SK-MEL-5 (cell line): Measurements from ENCODE around the gene CEND1. TPM values are rescaled to one million over a fixed set of nuclear protein-coding genes. Genes with fewer than 3 reads are reported as not detected.
A peak's percentile ranks its signal among the peaks of the same experiment; 100 is the strongest.
"Not testable (repeated sequence)": the region's sequence is repeated elsewhere in the genome, so short reads cannot be mapped to it uniquely, and the experiment has no call there.

ENCODE experiments used
- DNase-seq: peaks from one replicate; pipeline ENCODE4 v3.0.0-alpha.2; 2016; ENCODE audit warnings: low read depth, low spot score
- in situ Hi-C: cut with HindIII; loops from 2 replicates; pipeline ENCODE4 v1.10.0; 2016; ENCODE audit warnings: low sequenced_read_pairs, high pct_unique_total_duplicates, low pct_unique_long_range_greater_than_20kb
- small RNA-seq, 2 experiments: library from RNA; depleted of rRNA; stranded (forward); fragments of <200 nt; gene quantifications; one replicate each; pipeline ENCODE3, GENCODE V24; 2014
- total RNA-seq: library from RNA; depleted of rRNA; stranded (reverse); fragments of >200 nt; shearing (Covaris generic); gene quantifications from 2 replicates; pipeline ENCODE4 v1.2.3, GENCODE V29; 2014; rRNA removed

The CEND1 gene
- total RNA-seq, 1 experiment from 2014 or later, result 0.53 TPM

DNA sequence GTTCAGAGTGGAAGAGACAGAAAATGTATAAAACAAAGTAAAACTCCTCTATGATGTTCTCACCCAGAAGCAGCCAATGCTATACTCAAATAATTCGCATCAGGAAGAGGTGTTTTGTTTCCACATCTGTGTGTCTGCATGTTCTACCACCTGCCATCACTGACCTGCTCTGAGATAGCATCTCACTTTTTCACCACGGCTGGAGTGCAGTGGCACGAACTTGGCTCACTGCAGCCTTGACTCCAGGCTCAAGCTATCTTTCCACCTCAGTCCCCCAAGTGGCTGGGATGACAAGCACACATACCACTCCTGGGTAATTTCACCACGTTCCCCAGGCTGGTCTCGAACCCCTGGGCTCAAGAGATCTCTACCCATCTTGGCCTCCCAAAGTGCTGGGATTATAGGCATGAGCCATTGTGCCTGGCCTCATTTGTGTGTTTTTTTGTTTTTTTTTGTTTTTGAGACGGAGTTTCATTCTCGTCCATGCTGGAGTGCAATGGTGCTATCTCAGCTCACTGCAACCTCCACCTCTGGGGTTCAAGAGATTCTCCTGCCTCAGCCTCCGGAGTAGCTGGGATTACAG, 28.3 kb downstream of the CEND1 start:
- in situ Hi-C loops, result no loop called here

DNA sequence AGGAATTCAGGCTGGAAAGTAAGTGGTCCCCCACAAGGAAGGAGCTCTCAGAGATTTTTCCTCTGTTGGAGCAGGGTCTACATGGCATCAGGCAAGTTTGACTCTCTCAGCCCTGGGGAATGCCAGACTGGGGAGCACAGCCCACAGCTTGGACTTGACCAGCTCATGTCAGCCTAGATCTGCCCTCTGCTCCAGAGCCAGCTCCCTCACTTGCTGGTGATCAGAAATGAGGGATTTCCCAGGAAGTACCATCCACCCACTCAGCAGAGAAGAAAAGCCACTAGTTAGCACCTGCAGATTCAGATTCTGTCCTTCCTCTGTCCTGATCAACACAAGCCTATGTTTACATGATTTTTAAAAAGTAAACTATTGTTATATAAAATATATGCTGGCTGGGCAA, 29.7 kb downstream of the CEND1 start:
- DNase-seq, result no peak

More for the DNA sequence above, 28.3 kb downstream of the CEND1 start:
- DNase-seq, result no peak

DNA sequence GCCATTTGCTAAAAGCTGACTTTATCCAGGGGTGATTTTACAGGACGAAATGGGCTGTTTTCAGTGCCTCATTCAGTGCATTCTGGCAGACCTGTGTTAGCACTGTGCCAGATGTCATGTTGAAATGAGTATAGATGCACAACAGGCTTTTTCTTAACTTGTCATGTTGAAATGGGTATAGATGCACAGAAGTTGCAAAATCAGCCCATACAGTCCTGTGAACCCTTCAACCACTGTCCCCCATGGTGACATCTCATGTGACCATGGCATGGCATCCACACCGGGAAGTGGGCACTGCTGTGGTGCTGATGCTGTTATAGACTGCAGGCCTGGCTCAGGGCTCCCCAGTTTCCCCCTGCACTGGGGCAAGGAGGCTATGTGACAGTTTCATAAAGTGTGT, 40.2 kb downstream of the CEND1 start:
- in situ Hi-C loops, result no loop called here
- no peak for DNase-seq

More for the DNA sequence above, 29.7 kb downstream of the CEND1 start:
- in situ Hi-C loops, result no loop called here

DNA sequence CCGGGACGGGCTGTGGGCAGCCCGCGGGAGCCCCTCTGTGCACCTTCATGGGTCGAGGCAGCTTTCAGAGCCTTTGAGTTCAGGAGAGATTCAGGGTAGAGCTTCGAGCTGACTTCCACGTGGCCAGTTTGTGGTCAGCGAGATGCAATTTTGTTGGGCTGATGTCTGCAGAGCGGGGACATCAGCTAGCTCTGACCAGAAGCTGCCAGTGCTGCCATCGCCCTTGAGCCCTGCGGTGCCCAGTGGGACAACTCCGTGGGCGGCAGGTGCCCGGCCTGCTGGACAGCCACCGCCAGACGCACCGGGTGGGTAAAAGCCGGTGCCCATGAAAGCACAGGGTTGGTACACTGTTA, 41.9 kb downstream of the CEND1 start:
- in situ Hi-C loops, result no loop called here
- no peak for DNase-seq

DNA sequence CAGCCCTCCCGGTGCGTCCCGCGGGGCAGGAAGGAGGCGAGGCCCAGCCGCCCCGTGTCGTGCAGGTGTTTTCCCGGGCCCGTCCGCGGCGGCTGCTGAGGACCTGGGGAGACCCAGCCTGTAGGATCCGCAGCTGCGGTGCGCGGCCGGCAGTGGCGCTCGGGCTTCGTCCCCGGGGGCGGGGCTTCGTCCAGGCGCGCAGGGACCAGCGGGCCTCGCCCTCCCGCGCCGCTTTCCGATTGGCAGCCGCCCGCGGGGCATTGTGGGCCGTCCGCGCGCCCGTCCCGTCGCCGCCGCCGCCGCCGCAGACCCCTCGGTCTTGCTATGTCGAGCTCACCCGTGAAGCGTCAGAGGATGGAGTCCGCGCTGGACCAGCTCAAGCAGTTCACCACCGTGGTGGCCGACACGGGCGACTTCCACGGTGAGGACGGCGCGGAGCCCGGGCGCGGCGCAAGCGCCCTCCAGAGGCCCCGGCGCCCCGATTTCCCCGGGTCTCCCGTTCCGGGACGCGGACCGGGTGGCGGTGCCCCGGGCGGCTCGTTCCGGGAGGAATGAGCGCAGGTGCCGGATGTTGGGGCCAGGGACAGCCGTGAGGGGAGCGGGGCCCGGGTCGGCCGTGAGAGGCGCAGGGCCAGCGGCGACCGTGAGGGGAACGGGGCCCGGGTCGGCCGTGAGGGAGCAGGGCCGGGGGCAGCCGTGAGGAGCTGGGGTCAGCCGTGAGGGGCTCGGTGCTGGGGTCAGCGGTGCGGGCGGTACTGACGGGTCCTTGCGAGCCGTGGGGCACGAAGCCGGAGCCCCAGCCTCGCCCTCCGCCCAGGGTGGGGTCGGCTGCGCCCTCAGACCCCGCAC, 42.5 kb downstream of the CEND1 start, which contains the start of gene TALDO1:
TALDO1 (plus strand) TSS at position 307 of the 849 bp plus-strand sequence; CDS start at position 325, 18 bp downstream.
- peak; percentile 86 for DNase-seq
- in situ Hi-C loops, result no loop called here

DNA sequence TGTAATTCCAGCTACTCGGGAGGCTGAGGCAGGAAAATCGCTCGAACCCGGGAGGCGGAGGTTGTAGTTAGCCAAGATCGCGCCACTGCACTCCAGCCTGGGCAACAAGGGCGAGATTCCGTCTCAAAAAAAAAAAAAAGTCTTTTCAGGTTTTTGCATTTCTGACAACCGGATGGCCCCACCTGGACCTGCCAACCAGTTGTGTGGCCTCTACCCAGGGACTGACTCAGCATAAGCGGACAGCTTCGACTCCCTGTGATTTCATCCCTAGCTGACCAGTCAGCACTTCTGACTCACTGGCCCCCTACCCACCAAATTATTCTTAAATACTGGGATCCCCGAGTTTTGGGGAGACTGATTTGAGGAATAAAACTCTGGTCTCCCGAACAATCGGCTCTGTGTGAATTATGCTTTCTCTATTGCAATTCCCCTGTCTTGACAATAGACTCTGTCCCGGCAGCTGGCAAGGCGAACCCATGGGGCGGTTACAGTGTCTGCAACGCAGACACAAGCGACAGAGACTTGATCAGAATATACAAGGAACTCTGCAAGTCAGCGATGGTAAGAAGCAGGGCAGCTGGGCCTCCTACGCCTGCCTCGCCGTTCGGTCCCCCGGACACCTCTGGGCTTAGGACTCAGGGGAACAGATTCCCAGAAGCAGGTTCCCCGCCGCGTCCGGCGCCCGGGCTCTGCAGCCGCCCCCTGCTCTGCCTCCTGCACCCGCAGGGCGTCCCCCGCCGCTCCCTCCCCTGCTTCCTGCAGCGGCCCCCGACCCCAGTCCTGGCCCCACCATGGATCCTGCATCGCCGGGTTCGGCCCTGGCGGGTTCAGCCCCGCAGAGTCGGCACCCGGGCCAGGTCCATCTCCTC, 43.4 kb downstream of the CEND1 start:
- DNase-seq, result no peak
- in situ Hi-C loops, result no loop called here

DNA sequence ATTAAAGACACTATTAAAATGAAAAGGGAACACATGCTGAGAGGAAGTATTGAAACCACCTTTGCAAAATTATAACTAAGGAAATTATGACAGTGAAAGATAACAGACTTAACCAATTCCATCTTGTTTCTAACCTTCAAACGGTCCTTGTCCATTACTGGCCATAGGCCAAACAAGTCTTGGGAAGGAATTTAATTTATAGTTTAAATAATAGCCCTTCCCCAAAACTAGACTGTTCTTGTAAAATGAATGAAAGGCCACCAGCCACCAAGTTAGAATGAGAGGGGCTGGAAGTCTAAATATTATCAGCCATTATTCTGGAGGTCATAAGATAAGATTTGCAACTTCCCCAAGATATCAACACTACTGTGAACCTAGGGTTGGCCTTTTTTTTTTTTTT, 44.5 kb downstream of the CEND1 start:
- DNase-seq, result no peak
- in situ Hi-C loops, result no loop called here

DNA sequence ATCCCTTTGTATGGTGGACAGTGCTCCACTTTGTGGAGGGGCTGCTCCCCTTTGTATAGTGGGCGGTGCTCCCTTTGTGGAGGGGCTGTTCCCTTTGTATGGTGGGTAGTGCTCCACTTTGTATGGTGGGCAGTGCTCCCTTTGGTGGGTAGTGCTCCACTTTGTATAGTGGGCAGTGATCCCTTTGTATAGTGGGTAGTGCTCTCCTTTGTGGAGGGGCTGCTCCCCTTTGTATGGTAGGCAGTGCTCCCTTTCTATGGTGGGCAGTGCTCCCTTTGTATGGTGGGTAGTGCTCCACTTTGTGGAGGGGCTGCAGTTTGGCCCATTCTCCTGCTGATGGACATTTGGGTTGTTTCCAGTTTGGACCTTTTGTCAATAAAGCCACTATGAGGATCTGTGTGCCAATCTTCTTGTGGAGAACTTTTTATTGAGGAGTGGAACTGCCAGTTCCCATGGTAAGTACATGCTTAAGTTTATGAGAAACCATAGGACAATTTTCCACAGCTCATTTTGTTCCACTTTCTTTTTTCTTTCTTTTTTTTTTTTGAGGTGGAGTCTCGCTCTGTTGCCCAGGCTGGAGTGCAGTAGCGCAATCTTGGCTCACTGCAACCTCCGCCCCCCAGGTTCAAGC, 47.2 kb downstream of the CEND1 start:
- no peak for DNase-seq
- in situ Hi-C loops, result no loop called here

DNA sequence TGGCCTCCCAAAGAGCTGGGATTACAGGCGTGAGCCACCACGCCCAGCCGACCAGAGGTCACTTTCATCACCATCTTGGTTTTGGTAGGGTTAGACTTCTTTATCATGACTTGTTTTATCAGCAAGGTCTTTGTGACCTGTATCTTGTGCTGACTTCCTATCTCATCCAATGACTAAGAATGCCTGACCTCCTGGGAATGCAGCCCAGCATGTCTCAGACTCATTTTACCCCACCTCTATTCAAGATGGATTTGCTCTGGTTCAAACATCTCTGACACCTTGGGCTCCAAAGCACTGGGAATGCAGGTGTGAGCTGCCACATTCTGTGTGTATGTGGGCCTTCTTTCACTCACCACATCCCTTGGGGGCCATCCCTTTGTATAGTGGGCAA, 47.7 kb downstream of the CEND1 start:
- no peak for DNase-seq
- in situ Hi-C loops, result no loop called here

DNA sequence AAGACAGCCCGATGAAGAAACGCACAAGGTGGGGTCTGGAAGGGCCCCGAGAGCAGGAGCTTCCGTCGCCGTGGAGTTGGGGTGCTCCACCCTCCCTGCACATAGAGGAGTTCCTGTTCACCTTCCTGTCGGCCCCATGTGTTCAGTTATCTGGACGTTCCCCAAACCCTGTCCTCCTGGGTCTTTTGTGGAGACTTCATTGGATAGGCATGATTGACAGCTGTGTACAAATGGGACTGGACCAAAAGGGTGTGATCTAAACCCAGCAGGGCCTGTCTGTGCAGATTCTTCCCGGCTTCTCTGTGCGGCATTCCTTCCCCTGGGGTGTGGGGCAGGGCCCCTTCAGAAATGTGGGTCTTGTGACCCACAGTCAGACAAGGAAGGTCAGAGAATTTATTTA, 52.0 kb downstream of the CEND1 start:
- in situ Hi-C loops, DNase-seq: not testable (repeated sequence)

DNA sequence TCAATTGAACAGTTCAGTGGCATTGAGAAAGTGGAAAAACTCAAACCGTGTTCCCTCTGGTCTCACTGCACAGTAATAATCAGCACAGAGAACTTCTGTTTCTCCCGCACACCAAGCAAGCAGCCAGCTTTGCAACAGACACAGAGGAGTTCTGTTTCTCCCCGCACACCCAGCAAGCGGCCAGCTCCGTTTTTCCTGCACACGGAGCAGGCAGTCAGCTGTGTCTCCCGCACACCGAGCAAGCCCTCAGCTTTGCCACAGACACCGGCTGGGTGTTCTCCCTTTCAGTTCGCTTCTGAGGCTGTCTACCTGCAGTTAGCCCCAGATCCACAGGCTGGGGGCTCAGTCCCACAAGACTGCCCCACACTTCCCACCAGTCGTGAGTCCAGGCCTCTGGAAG, 52.5 kb downstream of the CEND1 start:
- DNase-seq, result peak; percentile 22
- in situ Hi-C loops, result no loop called here

Small RNAs within 50 kb of the gene (small RNA-seq; reads per million reads assigned to genes)
- gene SNORA52, result 0 reads per million in 2 experiments

Other genes with a start within 250 kb of the CEND1 start
- 1.8 and 2.1 TPM in 2 replicates for gene LMNTD2, start 229.4 kb downstream of the CEND1 start, total RNA-seq
- 7.8 and 8.0 TPM in 2 replicates for gene RASSF7, start 229.1 kb downstream of the CEND1 start, total RNA-seq
- 22.0 and 22.6 TPM in 2 replicates for gene PHRF1, start 213.6 kb downstream of the CEND1 start, total RNA-seq
- gene IRF7, start 174.1 kb downstream of the CEND1 start, total RNA-seq, result 3.5 and 3.7 TPM in 2 replicates
- gene CDHR5, start 165.1 kb downstream of the CEND1 start, total RNA-seq, result not detected in 2 replicates
- not detected in 2 replicates for gene SCT, start 162.9 kb downstream of the CEND1 start, total RNA-seq
- not detected in 2 replicates for gene DRD4, start 152.8 kb downstream of the CEND1 start, total RNA-seq
- gene DEAF1, start 94.9 kb downstream of the CEND1 start, total RNA-seq, result 26.1 and 33.8 TPM in 2 replicates
- 6.5 and 10.8 TPM in 2 replicates for gene TMEM80, start 94.3 kb downstream of the CEND1 start, total RNA-seq
- 0.61 and 3.0 TPM in 2 replicates for gene EPS8L2, start 83.9 kb downstream of the CEND1 start, total RNA-seq
- 206 and 219 TPM in 2 replicates for gene TALDO1, start 42.6 kb downstream of the CEND1 start, total RNA-seq
- 22.8 and 23.0 TPM in 2 replicates for gene GATD1, start 12.6 kb downstream of the CEND1 start, total RNA-seq
- gene SLC25A22, start 8.2 kb upstream of the CEND1 start, total RNA-seq, result 16.2 and 16.3 TPM in 2 replicates
- 4.2 and 6.1 TPM in 2 replicates for gene PIDD1, start 15.1 kb upstream of the CEND1 start, total RNA-seq
- gene RPLP2, start 19.9 kb upstream of the CEND1 start, total RNA-seq, result 1,043 and 1,055 TPM in 2 replicates
- gene PNPLA2, start 28.8 kb upstream of the CEND1 start, total RNA-seq, result 6.3 and 7.9 TPM in 2 replicates
- gene CRACR2B, start 37.8 kb upstream of the CEND1 start, total RNA-seq, result not detected in 2 replicates
- 228 and 233 TPM in 2 replicates for gene CD151, start 42.9 kb upstream of the CEND1 start, total RNA-seq
- gene POLR2L, start 52.4 kb upstream of the CEND1 start, total RNA-seq, result 397 and 411 TPM in 2 replicates
- gene TSPAN4, start 52.8 kb upstream of the CEND1 start, total RNA-seq, result 150 and 167 TPM in 2 replicates
- 21.8 and 31.0 TPM in 2 replicates for gene CHID1, start 120.7 kb upstream of the CEND1 start, total RNA-seq
- 14.6 and 16.2 TPM in 2 replicates for gene AP2A2, start 135.8 kb upstream of the CEND1 start, total RNA-seq
- gene MUC6, start 246.6 kb upstream of the CEND1 start, total RNA-seq, result not detected in 2 replicates